Spleen (tissue), 11 donors: ENCODE measurements around the gene ENTPD2. TPM values are rescaled to one million over a fixed set of nuclear protein-coding genes. Genes with fewer than 3 reads are reported as not detected.

Experiments
- DNase-seq: peaks from one replicate; pipeline ENCODE4 v3.0.0-alpha.2; 2020
- H3K27ac ChIP-seq, 8 donors: fragments of 200-600 bp; sonication (generic) in 7 of 8; 1 replicate in 4 of 8; 2 replicates in 4 of 8; pipeline versions ENCODE4 v1.5.0 to v1.8.0; 2016 to 2021; ENCODE audit warnings: inconsistent platforms in 4 of 8, mild to moderate bottlenecking in 4 of 8, moderate library complexity in 1 of 8
- H3K27me3 ChIP-seq, 7 donors: fragments of 200-600 bp; sonication (generic) in 6 of 7; replicated peaks in 1 of 7; 1 replicate in 4 of 7; 2 replicates in 3 of 7; pipeline versions ENCODE4 v1.5.0 to v1.8.0; 2016 to 2021; ENCODE audit warnings: inconsistent platforms in 3 of 7, mild to moderate bottlenecking in 1 of 7
- H3K36me3 ChIP-seq, 6 donors: fragments of 200-600 bp; sonication (generic) in 5 of 6; 1 replicate in 4 of 6; 2 replicates in 2 of 6; pipeline versions ENCODE4 v1.5.0 to v1.8.0; 2016 to 2021; ENCODE audit warnings: inconsistent platforms in 2 of 6
- H3K4me1 ChIP-seq, 6 donors: fragments of 200-600 bp; sonication (generic) in 5 of 6; 1 replicate in 3 of 6; 2 replicates in 3 of 6; pipeline versions ENCODE4 v1.5.0 to v1.8.0; 2016 to 2021; ENCODE audit warnings: inconsistent platforms in 3 of 6
- H3K4me3 ChIP-seq, 8 donors: fragments of 200-600 bp; sonication (generic) in 7 of 8; 1 replicate in 4 of 8; 2 replicates in 4 of 8; pipeline versions ENCODE4 v1.5.0 to v1.8.0; 2016 to 2021; ENCODE audit warnings: inconsistent platforms in 4 of 8, mild to moderate bottlenecking in 4 of 8, moderate library complexity in 2 of 8
- H3K9me3 ChIP-seq, 8 donors: fragments of 200-600 bp; sonication (generic) in 7 of 8; 1 replicate in 4 of 8; 2 replicates in 4 of 8; pipeline versions ENCODE4 v1.5.0 to v1.8.0; 2016 to 2021; ENCODE audit warnings: inconsistent platforms in 4 of 8
- CTCF ChIP-seq, 11 experiments: fragments of 200-600 bp in 7 of 11; fragments of 450-650 bp in 4 of 11; sonication (generic) in 4 of 11; IDR thresholded peaks in 8 of 11; conservative IDR thresholded peaks in 3 of 11; 1 replicate in 7 of 11; 2 replicates in 4 of 11; pipeline versions ENCODE4 v1.4.0 to v1.8.0; 2016 to 2021; ENCODE audit warnings: antibody characterized with exemption in 11 of 11, inconsistent platforms in 4 of 11, mild to moderate bottlenecking in 1 of 11
- POLR2A ChIP-seq, 3 donors: fragments of 450-650 bp; IDR thresholded peaks; one replicate each; pipeline ENCODE4 v1.5.1; 2017; ENCODE audit warnings: antibody characterized with exemption in 3 of 3, mild to moderate bottlenecking in 1 of 3
- POLR2AphosphoS5 ChIP-seq, 3 donors: sonication (generic); formaldehyde crosslinking; IDR thresholded peaks; one replicate each; pipeline ENCODE4 v1.5.1; 2017; ENCODE audit warnings: antibody characterized with exemption in 3 of 3
- WGBS, 5 donors: extraction: QIAGEN DNeasy Blood & Tissue Kit in 3 of 5; methylation state at CpG; one replicate each; pipeline versions ENCODE4 v1.1.5 to v1.1.7; 2013 to 2018; 5-methylcytosine and 5-hydroxymethylcytosine counted together
- intact Hi-C: fragments of 100-400 bp; cut with DNase I; formaldehyde crosslinking; loops from one replicate; pipeline ENCODE4 v1.15.0; 2023; ENCODE audit warnings: low total_unique reads
- polyA plus RNA-seq, 3 donors: library from polyadenylated mRNA; stranded (reverse); fragments of 200-250 nt; gene quantifications; one replicate each; pipeline ENCODE4 v1.2.1, GENCODE V29; 2013
- total RNA-seq, 7 donors: library from RNA; depleted of rRNA in 3 of 7; stranded (reverse); fragments of >200 nt in 3 of 7; fragmentation: NEBNext Ultra II Directional in 4 of 7; extraction: Animal tissue kit (Norgen Biotek cat#: 25700) in 4 of 7; gene quantifications; one replicate each; pipeline versions ENCODE4 v1.1.0 to v1.2.1, GENCODE V29; 2016 to 2021
- donor health status: healthy with polysubstance abuse.
- donor health status: DM: no; HTN: no; CAD: no; lungs with moderate emphysema.
- donor health status: DM: no; HTN: no; CAD: no.
- donor health status: Bipolar disorder and iron deficiency.
- donor health status: healthy.
- donor health status: DM: no; HTN: no; CAD: no.
- donor health status: DM: yes; HTN: yes; CAD: no.

The ENTPD2 gene
- total and polyA plus RNA-seq, 10 donors: 0.11 to 0.58 (median 0.36) TPM; not detected in 6

GRCh38 chr9:137011156-137011555 lies 42.7 kb downstream of the ENTPD2 start:
- H3K27ac ChIP-seq: no peak overlapping the region
- DNase-seq: no peak
- peaks cover 0 to 8% (median under 1%) of the 10 kb centered on the region in 6 donors for H3K4me1 ChIP-seq
- 88 to 96% (median 94%) methylated on average over 20 to 24 of the region's 24 CpGs for WGBS, 5 donors
- no peaks in the 10 kb centered on the region for H3K27me3 ChIP-seq
- peaks cover 0 to 90% (median 62%) of the 10 kb centered on the region in 6 donors for H3K36me3 ChIP-seq
- TF ChIP-seq POLR2AphosphoS5 (IDR thresholded peaks at IDR 0.05): no peak
- no peak for TF ChIP-seq CTCF (IDR thresholded peaks at IDR 0.05 in 8 of 11, conservative IDR thresholded peaks at IDR 0.05 in 3 of 11)
- TF ChIP-seq POLR2A (IDR thresholded peaks at IDR 0.05): no peak
- H3K4me3 ChIP-seq: no peak overlapping the region
- intact Hi-C loops: no loop called here
- H3K9me3 ChIP-seq: no peaks in the 10 kb centered on the region

GRCh38 chr9:137009938-137010732 lies 43.7 kb downstream of the ENTPD2 start:
- 90 to 96% (median 95%) methylated on average over 13 to 49 of the region's 49 CpGs for WGBS, 5 donors
- no peaks in the 10 kb centered on the region for H3K27me3 ChIP-seq
- DNase-seq: no peak

GRCh38 chr9:137009217-137009616 lies 44.6 kb downstream of the ENTPD2 start:
- WGBS, 5 donors: 60 to 96% (median 93%) methylated on average over 1 to 18 of the region's 18 CpGs; no CpG with 5 or more reads in 1 of the 5 donors

More at GRCh38 chr9:137009938-137010732, 43.7 kb downstream of the ENTPD2 start:
- Histone ChIP-seq H3K27ac (no peak overlapping the region), H3K4me3 (no peak overlapping the region), H3K36me3 (peaks cover 0 to 80% (median 52%) of the 10 kb centered on the region in 6 donors), H3K4me1 (peaks cover 0 to 18% (median 4%) of the 10 kb centered on the region in 6 donors), H3K9me3 (no peaks in the 10 kb centered on the region)
- no peak for TF ChIP-seq CTCF (IDR thresholded peaks at IDR 0.05 in 8 of 11, conservative IDR thresholded peaks at IDR 0.05 in 3 of 11)
- intact Hi-C loops: no loop called here

More at GRCh38 chr9:137009217-137009616, 44.6 kb downstream of the ENTPD2 start:
- intact Hi-C loops: no loop called here
- H3K4me1 ChIP-seq: peaks cover 0 to 20% (median 4%) of the 10 kb centered on the region in 6 donors
- no peak for TF ChIP-seq POLR2A (IDR thresholded peaks at IDR 0.05)
- no peak for TF ChIP-seq POLR2AphosphoS5 (IDR thresholded peaks at IDR 0.05)
- TF ChIP-seq CTCF (IDR thresholded peaks at IDR 0.05 in 8 of 11, conservative IDR thresholded peaks at IDR 0.05 in 3 of 11): no peak
- H3K27ac ChIP-seq: no peak overlapping the region
- no peaks in the 10 kb centered on the region for H3K9me3 ChIP-seq
- peaks cover 0 to 71% (median 43%) of the 10 kb centered on the region in 6 donors for H3K36me3 ChIP-seq
- DNase-seq: no peak
- H3K27me3 ChIP-seq: no peaks in the 10 kb centered on the region
- H3K4me3 ChIP-seq: no peak overlapping the region
